Measurements from ENCODE around the gene TTLL9.

TTLL9 gene, protein sequence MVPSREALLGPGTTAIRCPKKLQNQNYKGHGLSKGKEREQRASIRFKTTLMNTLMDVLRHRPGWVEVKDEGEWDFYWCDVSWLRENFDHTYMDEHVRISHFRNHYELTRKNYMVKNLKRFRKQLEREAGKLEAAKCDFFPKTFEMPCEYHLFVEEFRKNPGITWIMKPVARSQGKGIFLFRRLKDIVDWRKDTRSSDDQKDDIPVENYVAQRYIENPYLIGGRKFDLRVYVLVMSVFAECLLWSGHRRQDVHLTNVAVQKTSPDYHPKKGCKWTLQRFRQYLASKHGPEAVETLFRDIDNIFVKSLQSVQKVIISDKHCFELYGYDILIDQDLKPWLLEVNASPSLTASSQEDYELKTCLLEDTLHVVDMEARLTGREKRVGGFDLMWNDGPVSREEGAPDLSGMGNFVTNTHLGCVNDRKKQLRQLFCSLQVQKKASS

GRCh38 chr20:31869942-31870725, at the start of gene TTLL9, which contains the start of gene DUSP15:
Gene TTLL9, plus strand, starts transcription at chr20:31870634. Its CDS starts 493 bp downstream, at chr20:31871127.
Gene DUSP15, minus strand, starts transcription at chr20:31870527. Its CDS starts 190 bp downstream, at chr20:31870337.
- peak within 1 kb of the TSS; percentile 25 for H3K4me3 ChIP-seq (ENCODE audit: low read depth, low read length)
- DNase-seq (ENCODE audit: low read depth), result no peak
- TF ChIP-seq, protein P1, sequence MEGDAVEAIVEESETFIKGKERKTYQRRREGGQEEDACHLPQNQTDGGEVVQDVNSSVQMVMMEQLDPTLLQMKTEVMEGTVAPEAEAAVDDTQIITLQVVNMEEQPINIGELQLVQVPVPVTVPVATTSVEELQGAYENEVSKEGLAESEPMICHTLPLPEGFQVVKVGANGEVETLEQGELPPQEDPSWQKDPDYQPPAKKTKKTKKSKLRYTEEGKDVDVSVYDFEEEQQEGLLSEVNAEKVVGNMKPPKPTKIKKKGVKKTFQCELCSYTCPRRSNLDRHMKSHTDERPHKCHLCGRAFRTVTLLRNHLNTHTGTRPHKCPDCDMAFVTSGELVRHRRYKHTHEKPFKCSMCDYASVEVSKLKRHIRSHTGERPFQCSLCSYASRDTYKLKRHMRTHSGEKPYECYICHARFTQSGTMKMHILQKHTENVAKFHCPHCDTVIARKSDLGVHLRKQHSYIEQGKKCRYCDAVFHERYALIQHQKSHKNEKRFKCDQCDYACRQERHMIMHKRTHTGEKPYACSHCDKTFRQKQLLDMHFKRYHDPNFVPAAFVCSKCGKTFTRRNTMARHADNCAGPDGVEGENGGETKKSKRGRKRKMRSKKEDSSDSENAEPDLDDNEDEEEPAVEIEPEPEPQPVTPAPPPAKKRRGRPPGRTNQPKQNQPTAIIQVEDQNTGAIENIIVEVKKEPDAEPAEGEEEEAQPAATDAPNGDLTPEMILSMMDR (IDR thresholded peaks at IDR 0.05; ENCODE audit: low read depth, low read length, missing control alignments), result no peak

- no peak overlapping the region for H3K4me3 ChIP-seq (ENCODE audit: low read depth, low read length)
- DNase-seq (ENCODE audit: low read depth), result no peak
- TF ChIP-seq, protein P1 (IDR thresholded peaks at IDR 0.05; ENCODE audit: low read depth, low read length, missing control alignments), result no peak
These were observed 49.0 kb upstream of the TTLL9 start for GRCh38 chr20:31821427-31821826.

- DNase-seq (ENCODE audit: low read depth), result no peak
- TF ChIP-seq, protein P1 (IDR thresholded peaks at IDR 0.05; ENCODE audit: low read depth, low read length, missing control alignments), result peak; percentile 92
- H3K4me3 ChIP-seq (ENCODE audit: low read depth, low read length), result no peak overlapping the region
These were observed 47.8 kb upstream of the TTLL9 start for GRCh38 chr20:31822421-31823330.

DNA sequence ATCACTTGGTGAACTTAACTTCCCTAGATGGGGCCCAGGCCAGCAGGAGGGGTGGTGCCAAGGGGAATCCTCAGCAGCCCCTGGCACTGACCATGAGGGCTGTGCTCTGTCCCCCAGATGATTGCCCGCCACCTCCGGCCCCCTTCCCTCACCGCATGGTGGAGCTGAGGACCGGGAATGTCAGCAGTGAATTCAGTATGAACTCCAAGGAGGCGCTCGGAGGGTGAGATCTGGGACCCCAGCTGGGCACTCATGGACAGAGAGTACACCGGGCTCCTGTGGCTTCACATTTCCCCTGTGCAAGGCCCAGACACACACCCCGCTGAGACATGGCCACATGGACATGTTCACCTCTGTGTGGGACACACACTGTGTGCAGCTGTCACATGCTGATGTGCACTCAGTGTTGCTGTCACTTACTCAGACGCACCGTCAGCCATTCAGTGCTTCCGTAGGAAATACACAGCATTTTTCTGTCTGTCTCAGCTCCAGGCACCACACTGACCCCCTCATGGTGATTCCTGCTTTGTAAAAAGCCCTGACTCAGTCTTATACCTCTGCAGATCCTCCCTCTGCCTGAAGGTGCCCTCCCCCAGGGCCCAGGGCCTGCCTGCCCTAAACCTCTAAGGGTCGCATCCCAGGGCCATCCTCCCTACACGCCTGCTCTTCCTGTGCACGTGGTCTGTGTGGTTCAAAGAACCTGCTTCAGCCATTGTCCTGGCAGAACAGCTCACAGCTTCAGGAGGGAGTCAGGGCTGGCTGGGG, 46.9 kb upstream of the TTLL9 start:
- TF ChIP-seq, protein P1 (IDR thresholded peaks at IDR 0.05; ENCODE audit: low read depth, low read length, missing control alignments), result no peak
- no peak for DNase-seq (ENCODE audit: low read depth)
- no peak overlapping the region for H3K4me3 ChIP-seq (ENCODE audit: low read depth, low read length)

DNA sequence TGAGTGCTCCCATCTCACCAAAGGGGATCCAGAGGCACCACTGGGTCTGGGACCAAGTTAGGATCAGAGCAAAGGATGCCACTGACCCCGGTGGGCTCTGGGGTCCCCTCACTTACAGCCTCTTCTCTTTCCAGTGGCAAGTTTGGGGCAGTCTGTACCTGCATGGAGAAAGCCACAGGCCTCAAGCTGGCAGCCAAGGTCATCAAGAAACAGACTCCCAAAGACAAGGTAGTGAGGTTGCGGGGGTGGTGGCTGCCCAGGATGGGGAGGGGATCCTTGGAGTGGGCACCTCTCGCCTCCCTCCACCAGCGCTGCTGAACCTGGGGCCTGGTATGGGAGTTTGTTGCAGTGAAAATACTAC, 46.3 kb upstream of the TTLL9 start:
- TF ChIP-seq, protein P1 (IDR thresholded peaks at IDR 0.05; ENCODE audit: low read depth, low read length, missing control alignments), result no peak
- DNase-seq (ENCODE audit: low read depth), result no peak
- H3K4me3 ChIP-seq (ENCODE audit: low read depth, low read length), result no peak overlapping the region

All from GM12864 (cell line).